Activated T-cell treated with anti-CD3 and anti-CD28 coated beads, Interleukin-2, amount 50 U/mL, for 48 hours (primary cell): ENCODE data around the gene FETUB.
"Not testable (repeated sequence)": the region's sequence is repeated elsewhere in the genome, so short reads cannot be mapped to it uniquely, and the experiment has no call there.

Experiments used
- DNase-seq, 2 experiments: peaks; one replicate each; pipeline ENCODE4 v3.0.0-alpha.2; 2020

Gene FETUB

GRCh38 chr3:186683979-186684378 lies 43.8 kb downstream of the FETUB start:
- no peak for DNase-seq

DNA sequence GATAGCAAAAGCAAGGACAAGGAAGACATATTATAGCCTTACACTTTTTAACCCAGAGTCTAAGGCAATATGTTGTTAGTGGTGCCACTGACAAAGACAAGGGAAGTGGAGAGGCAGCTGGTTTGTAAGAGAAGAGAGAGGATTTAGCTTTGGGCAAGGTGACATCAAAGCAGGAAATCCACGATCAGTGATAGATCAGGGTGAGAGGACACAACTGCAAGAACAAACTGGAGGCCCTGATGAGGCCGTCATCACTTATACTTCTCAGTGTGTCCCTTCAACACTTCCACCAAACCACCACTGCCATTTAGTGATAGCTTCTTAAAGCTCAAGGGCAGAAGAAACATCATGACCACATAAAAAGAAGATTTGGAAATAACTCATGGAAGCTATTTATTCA lies 46.3 kb downstream of the FETUB start:
- DNase-seq: not testable (repeated sequence)

- DNase-seq: no peak
Observed at GRCh38 chr3:186687120-186687651, 47.0 kb downstream of the FETUB start.

GRCh38 chr3:186690304-186690703 lies 50.1 kb downstream of the FETUB start:
- DNase-seq: not testable (repeated sequence)

GRCh38 chr3:186691676-186692075 lies 51.5 kb downstream of the FETUB start:
- DNase-seq: no peak

- no peak for DNase-seq
Observed at GRCh38 chr3:186693843-186694242, 53.6 kb downstream of the FETUB start.

DNA sequence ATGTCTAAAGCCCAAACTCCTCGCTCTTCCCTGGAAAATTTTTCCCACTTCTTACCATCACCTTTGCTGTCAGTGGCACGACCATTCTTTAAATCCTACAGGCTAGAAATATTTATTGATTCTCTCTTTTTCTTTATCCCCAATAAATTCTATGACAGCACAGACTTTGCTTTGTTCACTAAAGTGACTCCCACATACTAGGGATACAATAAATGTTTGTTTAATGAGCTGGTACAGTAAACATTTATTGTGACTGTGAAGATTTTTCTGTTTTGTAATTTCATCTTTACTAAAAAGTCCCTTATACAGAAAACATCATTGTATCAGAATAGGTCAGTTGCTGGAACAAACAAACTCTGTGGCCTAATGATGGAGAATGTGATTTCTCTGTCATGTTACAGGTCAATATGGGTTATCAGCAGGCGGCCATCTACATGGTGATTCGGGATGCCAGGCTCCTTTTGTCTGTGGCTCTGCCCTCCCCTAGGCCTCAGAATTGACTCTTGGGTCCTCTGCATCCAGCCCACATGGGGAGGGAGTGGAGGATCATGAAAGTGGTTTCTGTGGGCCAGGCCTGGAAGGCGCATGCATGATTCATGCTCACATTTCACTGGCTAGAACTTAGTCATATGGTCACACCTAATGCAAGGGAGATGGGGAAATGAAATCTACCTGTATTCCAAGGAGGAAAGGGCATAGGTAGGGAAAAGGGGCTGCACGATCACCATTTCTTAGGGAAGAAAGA lies 54.3 kb downstream of the FETUB start:
- DNase-seq: peak in 1 of 2 experiments; percentile 18

DNA sequence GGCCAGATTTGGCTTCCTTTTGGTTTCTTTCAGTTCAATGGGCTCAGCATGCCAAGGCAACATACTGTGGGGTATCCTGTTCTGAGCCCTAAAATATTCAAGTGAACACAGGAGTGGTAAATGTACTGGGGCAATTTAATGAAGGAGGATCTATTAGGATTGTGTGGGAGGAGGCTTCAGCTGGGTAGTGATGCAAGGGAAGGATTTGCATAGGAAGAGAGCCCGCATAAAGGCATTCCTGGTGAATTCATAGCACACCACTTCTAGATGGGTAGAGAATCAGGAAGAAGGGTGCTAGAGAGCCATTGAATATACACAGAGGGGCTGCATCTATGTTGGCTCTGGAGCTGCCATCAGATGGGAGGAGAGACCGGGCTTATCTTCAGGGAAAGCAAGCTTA lies 56.3 kb downstream of the FETUB start:
- no peak for DNase-seq

DNA sequence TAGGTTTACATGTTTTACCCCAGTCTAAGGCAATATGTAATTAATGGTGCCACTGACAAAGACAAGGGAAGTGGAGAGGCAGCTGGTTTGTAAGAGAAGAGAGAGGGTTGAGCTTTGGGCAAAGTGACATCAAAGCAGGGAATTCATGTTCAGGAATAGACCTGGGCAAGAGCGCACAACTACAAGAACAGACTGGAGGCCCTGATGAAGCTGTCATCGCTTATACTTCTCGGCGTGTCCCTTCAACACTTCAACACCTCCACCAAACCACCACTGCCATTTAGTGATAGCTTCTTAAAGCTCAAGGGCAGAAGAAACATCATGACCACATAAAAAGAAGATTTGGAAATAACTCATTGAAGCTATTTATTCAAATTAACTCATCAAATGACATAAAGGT lies 57.3 kb downstream of the FETUB start:
- DNase-seq: no peak

GRCh38 chr3:186700267-186700666 lies 60.1 kb downstream of the FETUB start:
- DNase-seq: no peak

GRCh38 chr3:186702451-186702850 lies 62.3 kb downstream of the FETUB start:
- DNase-seq: not testable (repeated sequence)
